Fibroblast of skin of back (primary cell): ENCODE measurements around the gene PKNOX1.
A peak's percentile ranks its signal among the peaks of the same experiment; 100 is the strongest.
"Not testable (repeated sequence)": the region's sequence is repeated elsewhere in the genome, so short reads cannot be mapped to it uniquely, and the experiment has no call there.

Source experiments
- DNase-seq: peaks from one replicate; pipeline ENCODE4 v3.0.0-alpha.2; 2013

The PKNOX1 gene

DNA sequence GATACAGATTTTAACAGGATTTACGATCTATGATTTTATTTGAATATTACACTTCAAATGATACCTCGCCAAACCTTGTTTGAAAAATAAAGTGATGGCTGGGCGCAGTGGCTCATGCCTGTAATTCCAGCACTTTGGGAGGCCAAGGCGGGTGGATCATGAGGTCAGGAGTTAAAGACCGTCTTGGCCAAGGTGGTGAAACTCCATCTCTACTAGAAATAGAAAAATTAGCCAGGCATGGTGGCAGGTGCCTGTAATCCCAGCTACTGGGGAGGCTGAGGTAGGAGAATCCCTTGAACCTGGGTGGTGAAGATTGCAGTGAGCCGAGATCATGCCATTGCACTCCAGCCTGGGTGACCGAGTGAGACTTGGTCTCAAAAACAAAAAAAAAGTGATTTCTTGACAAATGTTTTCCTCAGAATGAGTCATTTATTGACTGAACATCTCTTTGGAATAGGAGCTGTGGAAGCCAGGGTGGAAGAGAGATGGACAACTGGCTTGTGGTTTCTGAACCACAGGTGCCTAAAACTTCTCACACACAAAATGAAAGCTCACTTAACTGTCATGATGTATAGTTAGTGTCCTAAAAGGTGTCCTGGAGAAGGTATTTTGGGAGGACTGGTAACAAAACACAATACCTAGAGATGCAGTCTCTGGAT lies 11.9 kb downstream of the PKNOX1 start:
- no peak for DNase-seq

DNA sequence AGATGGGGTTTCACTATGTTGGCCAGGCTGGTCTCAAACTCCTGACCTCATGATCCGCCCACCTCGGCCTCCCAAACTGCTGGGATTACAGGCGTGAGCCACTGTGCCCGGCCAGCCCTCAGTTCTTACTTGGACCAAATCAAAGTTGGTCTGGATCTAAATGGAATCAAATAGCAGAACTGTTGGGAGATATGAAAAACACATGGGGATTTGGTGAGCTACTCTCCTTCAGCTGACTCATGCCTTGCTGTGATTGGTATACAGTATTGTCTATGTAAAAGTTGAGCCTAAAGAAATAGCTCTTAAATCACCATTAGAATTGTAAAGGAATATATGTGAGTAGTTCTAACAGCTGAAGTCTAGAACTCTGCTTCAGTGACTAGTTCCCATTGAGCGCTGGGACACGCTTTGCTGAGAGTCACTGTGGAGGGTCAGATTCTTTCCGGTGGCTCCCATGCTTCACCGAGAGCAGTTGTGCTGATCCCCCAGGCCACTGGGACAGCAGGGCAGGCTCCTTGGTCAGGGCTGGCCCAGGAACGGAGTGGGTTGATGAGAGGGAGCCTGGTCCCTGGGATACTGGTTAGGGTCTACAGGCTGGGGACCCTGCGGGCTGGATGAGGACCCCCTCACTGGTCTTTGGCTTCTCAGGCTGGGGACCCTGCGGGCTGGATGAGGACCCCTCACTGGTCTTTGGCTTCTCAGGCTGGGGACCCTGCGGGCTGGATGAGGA lies 14.0 kb downstream of the PKNOX1 start:
- peak; percentile 58 for DNase-seq

DNA sequence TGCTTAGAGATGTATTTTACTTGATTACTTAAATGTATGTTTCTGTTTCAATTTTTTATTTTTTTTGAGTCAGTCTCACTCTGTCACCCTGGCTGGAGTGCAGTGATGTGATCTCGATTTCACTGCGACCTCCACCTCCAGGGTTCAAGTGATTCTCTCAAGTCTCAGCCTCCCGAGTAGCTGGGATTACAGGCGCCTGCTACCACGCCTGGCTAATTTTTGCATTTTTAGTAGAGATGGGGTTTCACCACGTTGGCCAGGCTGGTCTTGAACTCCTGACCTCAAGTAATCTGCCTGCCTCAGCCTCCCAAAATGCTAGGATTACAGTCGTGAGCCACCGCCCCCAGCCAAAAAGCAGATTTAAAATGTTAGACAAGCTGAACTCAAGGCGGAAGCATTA lies 15.0 kb downstream of the PKNOX1 start:
- not testable (repeated sequence) for DNase-seq

DNA sequence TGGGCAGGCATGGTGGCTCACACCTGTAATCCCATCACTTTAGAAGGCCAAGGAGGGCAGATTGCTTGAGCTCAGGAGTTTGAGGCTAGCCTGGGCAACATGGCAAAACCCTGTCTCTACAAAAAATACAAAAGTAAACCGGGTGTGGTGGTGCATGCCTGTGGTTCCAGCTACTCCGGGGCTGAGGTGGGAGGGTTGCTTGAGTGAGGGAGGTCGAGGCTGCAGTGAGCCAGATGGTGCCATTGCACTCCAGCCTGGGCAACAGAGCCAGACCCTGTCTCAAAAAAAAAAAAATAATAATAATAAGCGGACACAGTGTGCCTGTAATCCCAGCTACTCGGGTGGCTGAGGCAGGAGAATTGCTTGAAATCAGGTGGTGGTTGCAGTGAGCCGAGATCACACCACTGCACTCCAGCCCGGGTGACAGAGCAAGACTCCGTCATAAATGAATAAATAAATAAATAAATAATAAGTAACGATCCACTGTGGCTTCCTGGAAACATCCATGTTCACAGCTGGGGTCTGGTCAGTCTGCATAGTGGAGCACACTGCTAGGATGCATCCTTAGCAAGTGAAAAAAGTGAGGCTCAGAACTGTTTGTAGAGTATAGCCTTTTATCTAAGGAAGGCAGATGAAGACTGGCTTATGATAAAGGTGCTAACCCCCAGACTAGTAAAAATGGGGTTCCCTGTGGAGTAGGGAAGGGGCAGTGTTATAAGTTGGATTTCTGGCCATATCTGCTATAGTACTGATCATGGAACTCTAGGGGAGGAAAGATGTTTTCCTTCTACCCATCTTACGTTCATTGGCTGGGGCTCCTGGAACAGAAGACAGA lies 15.7 kb downstream of the PKNOX1 start:
- no peak for DNase-seq

DNA sequence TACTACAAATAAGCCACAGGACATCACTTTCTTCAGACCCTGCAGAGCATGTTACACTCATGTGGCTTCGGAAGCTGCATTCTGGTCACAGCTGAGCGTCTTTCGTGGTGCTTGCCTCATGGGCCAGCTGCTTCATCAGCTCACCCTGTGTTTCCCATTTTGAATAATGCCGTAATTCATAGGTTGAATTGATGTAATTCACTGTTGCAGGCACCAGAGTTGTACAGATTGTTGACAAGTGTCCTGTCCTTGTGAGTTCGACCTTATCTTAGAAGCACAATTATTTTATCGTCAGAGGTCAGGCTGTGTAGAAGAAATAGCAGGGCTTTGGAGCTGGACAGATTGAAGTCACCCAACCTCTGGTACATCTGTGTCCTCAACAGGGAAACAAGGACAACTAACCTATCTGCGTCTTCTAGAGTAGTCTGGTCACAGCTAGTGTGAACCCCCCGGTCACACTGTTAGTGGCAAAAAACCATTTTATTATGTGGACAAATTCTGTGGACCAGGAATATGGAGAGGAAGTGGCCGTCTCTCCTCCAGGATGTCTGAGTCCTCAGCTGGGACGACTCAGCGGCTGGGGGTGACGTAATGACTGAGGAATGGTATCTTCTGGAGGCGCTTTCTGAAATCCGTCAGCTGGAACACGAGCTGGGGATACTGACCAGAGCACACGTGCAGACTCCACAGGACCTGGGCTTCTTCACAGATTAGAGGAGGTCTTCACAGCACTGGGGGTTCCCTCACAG lies 17.8 kb downstream of the PKNOX1 start:
- DNase-seq: peak; percentile 92

DNA sequence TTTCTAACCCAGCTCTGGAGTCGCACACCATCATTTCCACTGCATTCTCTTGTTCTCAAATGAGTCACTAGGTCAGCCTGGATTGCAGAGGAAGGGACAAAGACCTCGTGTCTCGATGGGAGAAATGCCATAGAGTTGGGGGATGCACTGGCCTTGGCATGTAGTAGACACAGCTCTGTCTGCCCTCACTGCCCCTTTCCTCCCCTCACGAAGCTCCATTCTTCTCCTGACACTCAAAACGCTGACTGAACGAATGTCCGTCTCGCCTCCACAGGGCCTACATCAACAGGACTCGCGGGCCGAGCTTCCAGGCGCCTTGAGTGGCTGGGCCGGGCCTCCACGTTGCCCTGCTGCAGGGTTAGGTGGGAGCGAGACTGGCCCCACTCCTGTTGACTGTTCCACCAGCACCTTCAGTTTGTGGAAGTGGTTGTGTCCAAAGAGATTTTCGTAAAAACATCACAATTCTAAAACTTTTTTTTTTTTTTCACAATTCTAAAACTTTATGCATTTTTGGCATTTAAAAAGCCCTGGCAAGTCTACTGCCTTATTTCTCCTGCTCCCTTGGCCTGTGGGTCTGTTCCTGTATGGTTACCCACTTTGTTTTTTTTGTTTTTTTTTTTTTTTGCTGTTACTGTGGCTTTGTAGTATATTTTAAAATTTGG lies 18.8 kb downstream of the PKNOX1 start:
- DNase-seq: peak; percentile 44

DNA sequence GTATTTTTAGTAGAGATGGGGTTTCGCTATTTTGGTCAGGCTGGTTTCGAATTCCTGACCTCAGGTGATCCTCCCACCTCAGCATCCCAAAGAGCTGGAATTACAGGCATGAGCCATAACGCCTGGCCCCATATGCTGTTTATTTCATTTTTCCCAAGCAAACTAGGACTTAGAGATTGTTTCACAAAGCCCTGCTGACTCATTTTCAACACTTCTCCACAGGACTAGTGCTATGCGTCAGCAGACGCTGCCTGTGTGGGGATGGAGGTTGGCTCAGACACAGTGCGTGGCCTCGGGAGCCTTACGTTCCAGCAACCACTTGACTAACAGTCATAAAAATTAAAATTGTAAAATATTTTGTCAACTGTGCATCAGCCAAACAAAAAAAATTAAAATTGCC lies 22.7 kb downstream of the PKNOX1 start:
- DNase-seq: peak; percentile 92

DNA sequence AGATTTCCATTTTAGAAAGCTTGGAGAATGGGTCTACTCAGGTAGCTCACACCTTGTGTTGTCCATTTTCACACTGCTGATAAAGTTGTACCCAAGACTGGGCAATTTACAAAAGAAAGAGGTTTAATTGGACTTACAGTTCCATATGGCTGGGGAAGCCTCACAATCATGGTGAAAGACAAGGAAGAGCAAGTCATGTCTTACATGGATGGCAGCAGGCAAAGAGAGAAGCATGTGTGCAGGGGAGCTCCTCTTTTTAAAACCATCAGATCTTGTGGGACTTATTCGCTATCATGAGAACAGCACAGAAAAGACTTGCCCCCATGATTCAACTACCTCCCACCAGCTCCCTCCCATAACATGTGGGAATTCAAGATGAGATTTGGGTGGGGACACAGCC lies 23.6 kb downstream of the PKNOX1 start:
- DNase-seq: not testable (repeated sequence)

DNA sequence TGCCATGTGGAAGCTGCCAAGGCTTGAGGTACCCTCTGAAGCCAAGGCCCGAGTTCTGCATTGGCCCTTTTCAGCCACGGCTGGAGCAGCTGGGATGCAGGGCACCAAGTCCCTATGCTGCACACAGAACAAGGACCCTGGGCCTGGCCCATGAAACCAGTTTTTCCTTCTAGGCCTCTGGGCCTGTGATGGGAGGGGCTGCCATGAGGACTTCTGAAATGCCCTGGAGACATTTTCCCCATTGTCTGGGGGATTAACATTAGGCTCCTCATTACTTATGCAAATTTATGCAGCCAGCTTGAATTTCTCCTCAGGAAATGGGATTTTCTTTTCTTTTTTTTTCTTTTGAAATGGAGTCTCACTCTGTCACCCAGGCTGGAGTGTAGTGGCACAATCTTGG lies 24.8 kb downstream of the PKNOX1 start:
- not testable (repeated sequence) for DNase-seq

DNA sequence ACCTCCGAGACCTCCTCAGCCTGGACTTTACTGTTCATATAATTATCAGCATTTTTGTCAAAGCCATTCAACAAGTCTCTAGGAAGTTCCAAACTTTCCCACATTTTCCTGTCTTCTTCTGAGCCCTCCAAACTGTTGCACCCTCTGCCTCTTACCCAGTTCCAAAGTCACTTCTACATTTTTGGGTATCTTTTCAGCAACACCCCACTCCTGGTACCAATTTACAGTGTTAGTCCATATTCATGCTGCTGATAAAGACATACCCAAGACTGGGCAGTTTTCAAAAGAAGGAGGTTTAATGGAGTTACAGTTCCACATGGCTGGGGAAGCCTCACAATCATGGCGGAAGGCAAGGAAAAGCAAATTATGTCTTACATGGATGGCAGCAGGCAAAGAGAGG lies 25.7 kb downstream of the PKNOX1 start:
- not testable (repeated sequence) for DNase-seq

DNA sequence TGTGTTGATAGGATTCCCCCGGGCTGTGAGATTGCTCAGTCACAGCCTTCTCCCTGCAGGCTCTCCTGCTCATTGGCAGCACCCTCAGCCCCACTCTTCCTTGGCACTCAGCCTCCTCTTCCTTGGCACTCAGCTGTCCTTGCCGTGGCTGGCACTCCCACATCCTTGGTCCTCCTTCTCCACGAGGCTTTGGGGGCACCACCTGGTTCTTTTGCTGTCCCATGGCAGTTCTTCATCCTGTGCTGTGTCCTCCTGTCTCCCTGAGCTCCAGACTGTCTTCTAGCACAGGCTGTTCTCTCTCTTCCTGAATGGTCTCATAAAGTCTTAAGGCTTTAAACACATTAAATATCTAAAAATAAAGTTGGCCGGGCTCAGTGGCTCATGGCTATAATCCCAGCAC lies 27.0 kb downstream of the PKNOX1 start:
- DNase-seq: no peak

DNA sequence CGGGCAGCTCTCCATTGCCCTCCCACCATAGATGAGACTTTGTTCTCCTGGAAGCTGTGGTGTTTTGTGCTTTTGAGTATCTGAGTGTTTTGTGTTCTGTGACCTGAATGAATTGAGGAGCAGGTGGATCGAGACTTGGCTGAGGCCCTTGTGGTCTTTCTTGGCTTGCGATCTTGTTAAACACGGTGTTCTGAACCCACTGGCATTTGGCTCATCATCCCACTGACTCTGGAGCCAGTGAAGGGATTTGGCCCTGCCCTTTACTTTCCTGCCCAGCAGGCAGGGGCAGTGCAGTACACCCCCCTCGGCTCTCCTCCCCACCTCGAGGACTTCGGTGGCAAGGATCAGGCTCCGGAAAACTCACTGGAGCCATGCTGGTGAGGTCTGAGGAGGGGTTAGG lies 30.6 kb downstream of the PKNOX1 start:
- DNase-seq: no peak

DNA sequence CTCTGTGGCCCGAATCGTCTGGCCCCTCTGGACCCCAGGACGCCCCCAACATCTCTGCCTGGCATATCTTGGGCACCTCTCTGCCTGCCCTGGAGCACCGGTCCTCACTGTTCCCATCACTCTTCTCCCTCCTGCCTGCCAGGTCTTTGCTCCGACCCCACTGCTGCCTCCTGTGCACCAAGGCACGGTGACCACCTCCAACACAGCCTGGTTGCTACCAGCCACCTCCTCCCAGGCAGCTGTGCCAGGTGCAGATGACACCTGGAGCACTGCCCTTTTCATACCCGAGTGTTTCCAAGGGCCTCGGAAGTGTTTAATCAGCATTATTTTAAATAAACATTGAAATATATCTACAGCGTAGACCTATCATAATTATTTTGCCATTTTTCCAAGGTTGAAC lies 31.3 kb downstream of the PKNOX1 start:
- no peak for DNase-seq

DNA sequence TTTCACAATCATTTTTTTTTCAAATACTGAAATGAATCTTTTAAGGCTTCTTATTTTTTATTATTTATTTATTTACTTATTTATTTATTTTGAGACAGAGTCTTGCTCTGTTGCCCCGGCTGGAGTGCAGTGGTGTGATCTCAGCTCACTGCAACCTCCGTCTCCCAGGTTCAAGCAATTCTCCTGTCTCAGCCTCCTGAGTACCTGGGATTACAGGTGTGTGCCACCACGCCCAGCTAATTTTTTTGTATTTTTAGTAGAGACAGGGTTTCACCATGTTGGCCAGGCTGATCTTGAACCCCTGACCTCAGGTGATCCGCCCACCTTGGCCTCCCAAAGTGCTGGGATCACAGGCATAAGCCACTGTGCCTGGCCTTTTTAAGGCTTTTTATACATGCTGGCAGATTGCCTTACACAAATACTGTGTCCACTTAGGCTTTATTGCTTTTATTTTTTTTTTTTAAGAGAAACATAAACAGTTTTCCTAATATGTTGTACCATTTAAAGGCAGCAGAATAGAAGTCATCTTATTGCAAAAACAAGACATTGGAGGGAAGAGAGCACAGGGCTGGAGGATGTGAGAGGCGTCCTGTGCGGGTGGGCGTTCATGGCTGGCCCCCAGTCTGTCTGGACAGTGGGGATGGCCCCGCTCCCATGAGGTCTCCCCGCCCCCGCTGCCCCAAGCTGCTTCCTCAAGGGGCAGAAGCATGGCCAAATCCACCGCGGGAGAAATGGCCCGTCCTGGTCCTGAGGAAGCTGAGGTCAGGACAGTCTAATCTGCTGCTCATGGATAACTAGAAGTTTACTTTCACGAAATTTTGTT lies 31.9 kb downstream of the PKNOX1 start:
- not testable (repeated sequence) for DNase-seq

DNA sequence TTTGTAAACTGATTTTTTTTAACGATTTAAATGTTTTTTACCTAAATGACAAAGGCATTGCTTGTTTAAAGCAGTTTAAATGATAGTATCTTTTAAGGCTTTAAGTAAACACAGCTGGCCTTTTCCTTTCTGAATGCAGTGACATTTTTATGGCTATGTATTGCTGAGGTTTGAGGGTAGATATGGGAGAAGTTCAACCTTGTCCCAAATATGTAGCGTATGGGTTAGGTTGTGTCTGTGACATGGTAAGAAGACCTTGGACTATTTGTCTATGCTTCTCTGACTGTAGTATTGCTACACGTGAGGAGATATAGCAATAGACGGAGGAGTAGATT lies 32.5 kb downstream of the PKNOX1 start:
- DNase-seq: no peak

DNA sequence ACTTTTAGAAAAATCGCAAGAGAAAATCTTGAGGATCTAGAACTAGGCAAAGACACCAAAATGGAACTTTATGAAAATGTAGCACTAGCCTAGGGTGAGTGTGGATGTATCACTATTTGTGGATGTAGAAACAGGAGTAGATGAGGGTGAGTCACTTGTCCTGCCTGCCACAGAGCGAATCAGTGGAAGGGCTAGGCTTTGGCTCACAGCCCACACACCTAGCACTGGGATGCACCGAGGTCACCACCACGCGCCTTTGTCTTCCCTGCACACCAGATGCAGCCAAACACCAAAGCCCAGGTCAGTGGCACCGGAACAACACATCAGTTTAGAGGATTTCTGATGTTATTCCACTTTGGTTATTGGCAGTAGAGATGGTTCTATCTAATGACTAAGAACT lies 38.2 kb downstream of the PKNOX1 start:
- DNase-seq: no peak

DNA sequence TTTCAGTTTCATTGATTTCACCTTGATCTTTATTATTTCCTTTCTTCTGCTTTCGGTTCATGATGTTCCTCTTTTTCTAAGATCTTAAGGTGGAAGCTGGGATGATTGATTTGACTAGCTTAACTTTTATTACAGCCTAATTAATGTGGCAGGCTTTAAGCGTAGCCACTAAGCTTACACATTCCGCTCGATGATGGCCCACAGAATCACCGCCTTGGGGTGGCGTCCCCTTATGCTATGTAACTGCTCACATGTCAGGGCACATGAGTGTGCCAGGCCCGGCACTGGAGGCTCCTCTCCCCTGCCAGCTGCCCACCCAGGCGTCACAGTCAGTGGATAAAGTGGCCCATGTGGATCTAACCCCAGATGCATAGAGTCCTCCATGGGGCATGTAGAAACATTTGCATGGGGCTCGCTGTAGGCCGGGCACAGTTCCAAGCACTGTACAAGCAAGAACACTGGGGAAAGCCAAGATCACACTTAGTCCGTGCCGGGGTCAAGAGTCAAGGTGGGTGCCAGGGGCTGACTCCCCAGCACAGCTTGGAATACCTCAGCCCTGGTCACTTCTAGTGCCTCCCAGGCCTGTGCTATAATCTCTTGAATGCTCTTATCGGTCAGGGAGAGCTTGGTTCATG lies 41.7 kb downstream of the PKNOX1 start:
- no peak for DNase-seq

DNA sequence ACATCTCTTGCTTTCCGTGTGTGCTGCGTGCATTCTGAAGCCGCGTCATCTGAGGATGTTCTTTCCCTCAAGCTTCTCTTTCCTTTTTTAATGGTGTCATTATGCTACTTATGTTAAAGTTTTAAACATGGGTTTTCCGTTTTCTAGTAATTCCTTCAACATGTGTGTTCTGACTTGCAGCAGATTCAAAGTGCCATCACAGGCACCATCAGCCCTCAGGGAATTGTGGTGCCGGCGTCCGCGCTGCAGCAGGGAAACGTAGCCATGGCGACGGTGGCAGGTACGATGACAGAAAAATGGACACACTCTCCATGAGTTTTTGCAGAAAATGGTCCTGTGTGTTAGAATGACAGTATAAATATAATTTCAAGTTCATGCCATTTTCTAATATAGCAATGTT lies 42.4 kb downstream of the PKNOX1 start:
- DNase-seq: no peak

DNA sequence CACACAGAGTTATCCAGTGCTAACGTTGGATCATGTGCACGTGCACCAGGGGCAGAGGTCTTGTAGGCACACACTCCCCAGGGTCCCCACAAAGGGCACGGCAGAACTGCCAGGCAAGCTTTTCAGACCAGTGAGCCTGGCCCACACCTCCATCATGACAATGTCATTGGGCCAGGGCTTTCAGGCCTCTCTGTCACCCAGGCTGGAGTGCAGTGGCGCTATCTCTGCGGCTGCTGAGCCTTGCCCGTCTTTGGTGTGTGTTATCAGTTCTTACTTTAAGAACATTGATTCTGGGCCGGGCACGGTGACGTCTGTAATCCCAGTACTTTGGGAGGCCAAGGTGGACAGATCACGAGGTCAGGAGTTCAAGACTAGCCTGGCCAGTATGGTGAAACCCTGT lies 44.2 kb downstream of the PKNOX1 start:
- no peak for DNase-seq

DNA sequence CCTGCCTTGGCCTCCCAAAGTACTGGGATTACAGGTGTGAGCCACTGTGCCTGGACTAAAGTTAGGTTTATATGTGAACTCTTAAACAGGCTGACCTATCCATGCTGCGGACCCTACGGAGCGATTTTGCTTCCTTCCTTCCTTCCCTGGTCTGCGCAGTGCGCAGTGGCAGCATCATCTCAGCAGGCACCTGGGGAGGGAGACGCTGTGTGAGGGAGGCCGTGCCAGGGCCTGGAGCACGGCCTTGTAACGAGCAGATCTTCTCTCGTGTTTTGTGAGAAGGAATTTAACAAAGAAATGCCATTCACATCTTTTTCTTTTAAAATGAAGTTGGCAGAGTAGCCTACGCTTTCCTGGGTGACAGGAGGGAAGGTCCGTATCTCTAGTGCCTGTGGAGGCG lies 45.8 kb downstream of the PKNOX1 start:
- no peak for DNase-seq

DNA sequence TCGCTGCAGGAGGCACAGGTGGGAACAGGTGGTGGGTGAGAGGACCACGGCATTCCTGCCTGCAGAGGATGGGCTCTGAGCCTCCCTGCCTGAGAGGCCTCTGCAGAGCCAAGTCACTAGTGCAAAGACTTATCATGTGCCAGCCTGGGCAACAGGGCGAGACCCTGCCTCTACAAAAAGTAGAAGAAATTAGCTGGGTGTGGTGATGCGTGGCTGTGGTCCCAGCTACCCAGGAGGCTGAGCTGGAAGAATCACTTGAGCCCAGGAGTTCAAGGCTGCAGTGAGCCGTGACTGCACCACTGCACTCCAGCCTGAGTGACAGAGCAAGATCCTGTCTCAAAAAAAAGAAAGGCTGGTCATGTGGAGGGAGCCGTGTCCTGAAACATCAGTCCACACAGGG lies 46.4 kb downstream of the PKNOX1 start:
- no peak for DNase-seq
